Panc1 (cell line): ENCODE results near the gene LIPA. TPM values are rescaled to one million over a fixed set of nuclear protein-coding genes. Genes with fewer than 3 reads are reported as not detected.

ENCODE experiments used
- ATAC-seq: fragments of 200-7000 bp; cut with Tn5 transposase; 2 replicates; pipeline ENCODE4 v1.9.1; 2020; ENCODE audit warnings: mild to moderate bottlenecking, moderate library complexity
- BruUV-seq: library from RNA; stranded (reverse); fragments of 400-500 nt; replicated peaks from 2 replicates; lab custom pipeline; 2021; lab: Mats Ljungman, UMichigan
- CTCF ChIA-PET: fragments of 300-600 bp; sonication (Branson Sonifier 250); formaldehyde crosslinking; loops from one replicate; lab custom pipeline; 2022; ENCODE audit warnings: antibody characterized with exemption; lab: Charles Lee
- POLR2A ChIA-PET: fragments of 300-600 bp; sonication (Branson Sonifier 250); formaldehyde crosslinking; loops from one replicate; lab custom pipeline; 2022; ENCODE audit warnings: antibody characterized with exemption; lab: Charles Lee
- DNase-seq: peaks from one replicate; pipeline ENCODE4 v3.0.0-alpha.2; 2010; ENCODE audit warnings: low read depth, low spot score
- H3K27ac ChIP-seq: 2 replicates; pipeline ENCODE4 v1.5.1; 2011; ENCODE audit warnings: mild to moderate bottlenecking, low read length, inconsistent platforms
- H3K27me3 ChIP-seq: fragments of 200-500 bp; sonication (Bioruptor generic); 2 replicates; pipeline ENCODE4 v1.6.0; 2014; ENCODE audit warnings: low read length, inconsistent platforms; ENCODE audit not compliant: control insufficient read depth, insufficient read depth
- H3K36me3 ChIP-seq: fragments of 200-500 bp; sonication (Bioruptor generic); 2 replicates; pipeline ENCODE4 v1.5.1; 2014; ENCODE audit warnings: inconsistent platforms, mild to moderate bottlenecking, low read length, moderate library complexity; ENCODE audit not compliant: control insufficient read depth, insufficient read depth
- H3K4me1 ChIP-seq: 2 replicates; pipeline ENCODE4 v1.5.1; 2011; ENCODE audit warnings: inconsistent platforms, mild to moderate bottlenecking, low read length, moderate library complexity; ENCODE audit not compliant: control insufficient read depth, insufficient read depth
- H3K4me3 ChIP-seq, 2 experiments: 2 replicates each; pipeline ENCODE4 v1.5.1; 2011 to 2012; ENCODE audit warnings: low read depth in 2 of 2, low read length in 2 of 2, mild to moderate bottlenecking in 2 of 2, inconsistent platforms in 1 of 2, moderate library complexity in 1 of 2
- H3K9me3 ChIP-seq: fragments of 200-500 bp; sonication (Bioruptor generic); 2 replicates; pipeline ENCODE4 v1.5.1; 2014; ENCODE audit warnings: low read depth, mild to moderate bottlenecking, inconsistent platforms, low read length, moderate library complexity; ENCODE audit not compliant: control insufficient read depth, insufficient read depth
- CTCF ChIP-seq: fragments of 450-650 bp; IDR thresholded peaks from 2 replicates; pipeline ENCODE4 v1.5.1; 2017; ENCODE audit warnings: mild to moderate bottlenecking
- POLR2AphosphoS5 ChIP-seq: IDR thresholded peaks from 2 replicates; pipeline ENCODE4 v1.6.1; 2012; ENCODE audit warnings: mild to moderate bottlenecking, low read depth, low read length, moderate library complexity
- SIN3A ChIP-seq: IDR thresholded peaks from 2 replicates; pipeline ENCODE4 v1.6.1; 2012; ENCODE audit warnings: low read depth, mild to moderate bottlenecking, low read length, moderate library complexity, borderline replicate concordance; ENCODE audit not compliant: insufficient read depth
- TCF7L2 ChIP-seq: IDR thresholded peaks from 2 replicates; pipeline ENCODE4 v1.6.1; 2011; ENCODE audit warnings: mild to moderate bottlenecking, low read depth, low read length, inconsistent platforms
- in situ Hi-C: cut with HindIII; loops from 2 replicates; pipeline ENCODE4 v1.10.0; 2016; ENCODE audit warnings: low sequenced_read_pairs, low pct_unique_long_range_greater_than_20kb
- intact Hi-C: fragments of 100-400 bp; cut with micrococcal nuclease; formaldehyde crosslinking; loops from one replicate; pipeline ENCODE4 v1.10.0; 2022; ENCODE audit not compliant: unreplicated experiment
- total RNA-seq: library from RNA; stranded (reverse); gene quantifications from one replicate; pipeline ENCODE4 v1.2.1, GENCODE V29; 2021; ENCODE audit not compliant: unreplicated experiment
- TF ChIP-seq, protein P1 (sequence below), 2 experiments: IDR thresholded peaks; 2 replicates each; pipeline ENCODE4 v1.6.1; 2011 to 2012; ENCODE audit warnings: low read depth in 2 of 2, control low read depth in 1 of 2, low read length in 1 of 2, mild to moderate bottlenecking in 1 of 2, moderate library complexity in 1 of 2; ENCODE audit not compliant: insufficient read depth in 1 of 2

LIPA gene
- total RNA-seq, 1 experiment from 2014 or later: 172 TPM

DNA sequence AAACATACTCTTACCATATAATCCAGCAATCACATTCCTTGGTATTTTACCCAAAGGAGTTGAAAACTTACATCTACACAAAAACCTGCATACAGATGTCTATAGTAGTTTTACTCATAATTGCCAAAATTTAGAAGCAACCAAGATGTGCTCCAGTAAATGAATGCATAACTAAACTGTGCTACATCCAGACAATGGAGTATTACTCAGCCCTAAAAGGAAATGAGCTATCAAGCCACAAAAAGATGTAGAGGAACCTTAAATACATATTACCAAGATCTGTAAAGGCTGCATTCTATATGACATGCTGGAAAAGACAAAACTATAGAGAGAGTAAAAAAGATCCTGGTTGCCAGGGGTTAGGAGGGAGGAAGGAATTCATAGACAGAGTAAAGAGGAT lies 22.6 kb downstream of the LIPA start:
- DNase-seq: no peak
- in situ Hi-C loops: no loop called here
- no peak overlapping the region for H3K4me3 ChIP-seq
- no peak for TF ChIP-seq POLR2AphosphoS5
- TF ChIP-seq, protein P1, sequence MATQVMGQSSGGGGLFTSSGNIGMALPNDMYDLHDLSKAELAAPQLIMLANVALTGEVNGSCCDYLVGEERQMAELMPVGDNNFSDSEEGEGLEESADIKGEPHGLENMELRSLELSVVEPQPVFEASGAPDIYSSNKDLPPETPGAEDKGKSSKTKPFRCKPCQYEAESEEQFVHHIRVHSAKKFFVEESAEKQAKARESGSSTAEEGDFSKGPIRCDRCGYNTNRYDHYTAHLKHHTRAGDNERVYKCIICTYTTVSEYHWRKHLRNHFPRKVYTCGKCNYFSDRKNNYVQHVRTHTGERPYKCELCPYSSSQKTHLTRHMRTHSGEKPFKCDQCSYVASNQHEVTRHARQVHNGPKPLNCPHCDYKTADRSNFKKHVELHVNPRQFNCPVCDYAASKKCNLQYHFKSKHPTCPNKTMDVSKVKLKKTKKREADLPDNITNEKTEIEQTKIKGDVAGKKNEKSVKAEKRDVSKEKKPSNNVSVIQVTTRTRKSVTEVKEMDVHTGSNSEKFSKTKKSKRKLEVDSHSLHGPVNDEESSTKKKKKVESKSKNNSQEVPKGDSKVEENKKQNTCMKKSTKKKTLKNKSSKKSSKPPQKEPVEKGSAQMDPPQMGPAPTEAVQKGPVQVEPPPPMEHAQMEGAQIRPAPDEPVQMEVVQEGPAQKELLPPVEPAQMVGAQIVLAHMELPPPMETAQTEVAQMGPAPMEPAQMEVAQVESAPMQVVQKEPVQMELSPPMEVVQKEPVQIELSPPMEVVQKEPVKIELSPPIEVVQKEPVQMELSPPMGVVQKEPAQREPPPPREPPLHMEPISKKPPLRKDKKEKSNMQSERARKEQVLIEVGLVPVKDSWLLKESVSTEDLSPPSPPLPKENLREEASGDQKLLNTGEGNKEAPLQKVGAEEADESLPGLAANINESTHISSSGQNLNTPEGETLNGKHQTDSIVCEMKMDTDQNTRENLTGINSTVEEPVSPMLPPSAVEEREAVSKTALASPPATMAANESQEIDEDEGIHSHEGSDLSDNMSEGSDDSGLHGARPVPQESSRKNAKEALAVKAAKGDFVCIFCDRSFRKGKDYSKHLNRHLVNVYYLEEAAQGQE (IDR thresholded peaks at IDR 0.05; ENCODE audit: insufficient read depth in 1 of 2, low read depth in 2 of 2, low read length in 1 of 2): no peak
- no peak for TF ChIP-seq CTCF
- ATAC-seq: no peak
- no peaks in the 10 kb centered on the region for H3K4me1 ChIP-seq
- 0 out of 2 replicates have a peak, but pooled peaks cover 3% of the 10 kb centered on the region for H3K36me3 ChIP-seq
- ChIA-PET POLR2A (no interaction called here), CTCF (no interaction called here)
- no peak overlapping the region for H3K27ac ChIP-seq
- no peaks in the 10 kb centered on the region for H3K9me3 ChIP-seq
- BruUV-seq: no TSS peak
- intact Hi-C loops: no loop called here
- H3K27me3 ChIP-seq: no peaks in the 10 kb centered on the region

DNA sequence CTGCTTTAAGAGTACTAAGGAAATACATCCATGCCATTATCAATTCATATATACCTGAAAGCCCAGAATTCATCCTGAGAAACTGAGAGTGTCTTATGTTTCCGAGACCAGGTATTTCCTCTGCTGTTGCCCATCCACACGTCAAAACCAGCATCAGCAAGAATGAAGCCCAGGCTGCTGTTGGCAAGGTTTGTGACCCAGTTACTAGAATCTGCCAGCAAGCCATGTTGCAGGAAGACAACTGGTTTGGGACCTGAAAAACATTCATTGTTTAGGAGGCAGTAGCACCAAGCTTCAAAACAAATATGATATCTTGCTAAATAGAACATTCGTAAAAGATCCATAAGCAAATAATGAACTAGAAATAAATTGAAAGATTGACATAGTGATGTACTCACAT lies 23.4 kb downstream of the LIPA start:
- no peak for TF ChIP-seq TCF7L2
- TF ChIP-seq CTCF: no peak
- TF ChIP-seq, protein P1 (IDR thresholded peaks at IDR 0.05; ENCODE audit: insufficient read depth in 1 of 2, low read depth in 2 of 2, low read length in 1 of 2): no peak
- TF ChIP-seq POLR2AphosphoS5: no peak
- no peak for TF ChIP-seq SIN3A
- in situ Hi-C loops: no loop called here
- Histone ChIP-seq H3K36me3 (0 out of 2 replicates have a peak, but pooled peaks cover 3% of the 10 kb centered on the region), H3K27ac (no peak overlapping the region), H3K4me1 (no peaks in the 10 kb centered on the region), H3K9me3 (no peaks in the 10 kb centered on the region), H3K27me3 (no peaks in the 10 kb centered on the region), H3K4me3 (no peak overlapping the region)
- DNase-seq: no peak
- POLR2A ChIA-PET: no interaction called here
- CTCF ChIA-PET: no interaction called here
- BruUV-seq: no TSS peak
- intact Hi-C loops: no loop called here
- ATAC-seq: no peak
